Measurements from ENCODE around the gene ANGPTL8.

DNA sequence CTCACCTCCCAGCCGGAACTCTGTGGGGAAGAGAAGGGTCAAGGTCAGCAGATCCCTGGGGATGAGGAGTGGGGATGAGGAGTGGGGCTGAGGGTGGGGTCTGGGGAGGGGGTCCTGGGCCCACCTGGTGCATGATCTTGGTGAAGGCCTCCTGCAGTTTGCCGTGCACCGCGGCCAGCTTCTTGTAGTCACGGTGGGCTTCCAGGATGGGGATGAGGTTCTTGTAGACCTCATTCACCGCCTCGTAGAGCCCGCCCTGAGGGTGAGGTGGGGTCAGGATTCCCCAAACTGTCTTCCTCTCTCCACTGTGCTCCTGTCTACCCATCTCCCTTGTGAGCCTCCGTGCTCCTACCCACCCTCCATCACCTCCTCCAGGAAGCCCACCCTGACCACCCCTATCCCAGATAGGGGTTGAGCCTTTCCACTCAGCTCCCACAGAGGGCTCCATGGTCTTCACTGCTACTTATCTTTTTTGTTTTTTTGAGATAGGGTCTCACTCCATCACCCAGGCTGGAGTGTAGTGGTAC, 35.3 kb upstream of the ANGPTL8 start:
- TF ChIP-seq, protein P1, sequence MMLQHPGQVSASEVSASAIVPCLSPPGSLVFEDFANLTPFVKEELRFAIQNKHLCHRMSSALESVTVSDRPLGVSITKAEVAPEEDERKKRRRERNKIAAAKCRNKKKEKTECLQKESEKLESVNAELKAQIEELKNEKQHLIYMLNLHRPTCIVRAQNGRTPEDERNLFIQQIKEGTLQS (IDR thresholded peaks at IDR 0.05): no peak
- TF ChIP-seq, protein P2, sequence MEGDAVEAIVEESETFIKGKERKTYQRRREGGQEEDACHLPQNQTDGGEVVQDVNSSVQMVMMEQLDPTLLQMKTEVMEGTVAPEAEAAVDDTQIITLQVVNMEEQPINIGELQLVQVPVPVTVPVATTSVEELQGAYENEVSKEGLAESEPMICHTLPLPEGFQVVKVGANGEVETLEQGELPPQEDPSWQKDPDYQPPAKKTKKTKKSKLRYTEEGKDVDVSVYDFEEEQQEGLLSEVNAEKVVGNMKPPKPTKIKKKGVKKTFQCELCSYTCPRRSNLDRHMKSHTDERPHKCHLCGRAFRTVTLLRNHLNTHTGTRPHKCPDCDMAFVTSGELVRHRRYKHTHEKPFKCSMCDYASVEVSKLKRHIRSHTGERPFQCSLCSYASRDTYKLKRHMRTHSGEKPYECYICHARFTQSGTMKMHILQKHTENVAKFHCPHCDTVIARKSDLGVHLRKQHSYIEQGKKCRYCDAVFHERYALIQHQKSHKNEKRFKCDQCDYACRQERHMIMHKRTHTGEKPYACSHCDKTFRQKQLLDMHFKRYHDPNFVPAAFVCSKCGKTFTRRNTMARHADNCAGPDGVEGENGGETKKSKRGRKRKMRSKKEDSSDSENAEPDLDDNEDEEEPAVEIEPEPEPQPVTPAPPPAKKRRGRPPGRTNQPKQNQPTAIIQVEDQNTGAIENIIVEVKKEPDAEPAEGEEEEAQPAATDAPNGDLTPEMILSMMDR (IDR thresholded peaks at IDR 0.05; ENCODE audit: low read depth, low read length, missing input control): no peak
- TF ChIP-seq JUND (IDR thresholded peaks at IDR 0.05) (no peak), EGR1 (IDR thresholded peaks at IDR 0.05; ENCODE audit: low read depth in 2 of 2) (no peak), TAF1 (conservative IDR thresholded peaks at IDR 0.05) (no peak)
- TF ChIP-seq, protein P3, sequence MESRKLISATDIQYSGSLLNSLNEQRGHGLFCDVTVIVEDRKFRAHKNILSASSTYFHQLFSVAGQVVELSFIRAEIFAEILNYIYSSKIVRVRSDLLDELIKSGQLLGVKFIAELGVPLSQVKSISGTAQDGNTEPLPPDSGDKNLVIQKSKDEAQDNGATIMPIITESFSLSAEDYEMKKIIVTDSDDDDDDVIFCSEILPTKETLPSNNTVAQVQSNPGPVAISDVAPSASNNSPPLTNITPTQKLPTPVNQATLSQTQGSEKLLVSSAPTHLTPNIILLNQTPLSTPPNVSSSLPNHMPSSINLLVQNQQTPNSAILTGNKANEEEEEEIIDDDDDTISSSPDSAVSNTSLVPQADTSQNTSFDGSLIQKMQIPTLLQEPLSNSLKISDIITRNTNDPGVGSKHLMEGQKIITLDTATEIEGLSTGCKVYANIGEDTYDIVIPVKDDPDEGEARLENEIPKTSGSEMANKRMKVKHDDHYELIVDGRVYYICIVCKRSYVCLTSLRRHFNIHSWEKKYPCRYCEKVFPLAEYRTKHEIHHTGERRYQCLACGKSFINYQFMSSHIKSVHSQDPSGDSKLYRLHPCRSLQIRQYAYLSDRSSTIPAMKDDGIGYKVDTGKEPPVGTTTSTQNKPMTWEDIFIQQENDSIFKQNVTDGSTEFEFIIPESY (IDR thresholded peaks at IDR 0.05): no peak
- TF ChIP-seq, protein P4, sequence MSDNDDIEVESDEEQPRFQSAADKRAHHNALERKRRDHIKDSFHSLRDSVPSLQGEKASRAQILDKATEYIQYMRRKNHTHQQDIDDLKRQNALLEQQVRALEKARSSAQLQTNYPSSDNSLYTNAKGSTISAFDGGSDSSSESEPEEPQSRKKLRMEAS (IDR thresholded peaks at IDR 0.05): no peak
